HepG2 (cell line): ENCODE data around the gene CBX2. TPM values are rescaled to one million over a fixed set of nuclear protein-coding genes. Genes with fewer than 3 reads are reported as not detected.

Source experiments
- BRD4 ChIP-seq: sonication (generic); formaldehyde crosslinking; IDR thresholded peaks from 2 replicates; pipeline ENCODE4 v1.4.0; 2020; ENCODE audit warnings: missing genetic modification reagents
- ESRRA ChIP-seq: sonication (generic); formaldehyde crosslinking; IDR thresholded peaks from 2 replicates; pipeline ENCODE4 v1.5.1; 2020; ENCODE audit warnings: mild to moderate bottlenecking, low read depth, missing genetic modification reagents
- HOXA3 ChIP-seq: sonication (generic); formaldehyde crosslinking; IDR thresholded peaks from 2 replicates; pipeline ENCODE4 v1.5.0; 2020; ENCODE audit warnings: missing genetic modification reagents
- HOXA5 ChIP-seq: sonication (generic); formaldehyde crosslinking; IDR thresholded peaks from 2 replicates; pipeline ENCODE4 v1.4.0; 2020; ENCODE audit warnings: missing genetic modification reagents
- IRF2 ChIP-seq: IDR thresholded peaks from 2 replicates; pipeline ENCODE4 v1.6.1; 2018; ENCODE audit warnings: missing genetic modification reagents, missing compliant biosample characterization
- JARID2 ChIP-seq: sonication (generic); formaldehyde crosslinking; IDR thresholded peaks from 2 replicates; pipeline ENCODE4 v1.8.1; 2023; ENCODE audit warnings: missing genetic modification reagents, inconsistent platforms; ENCODE audit not compliant: insufficient replicate concordance
- KDM6A ChIP-seq: IDR thresholded peaks from 2 replicates; pipeline ENCODE4 v1.6.1; 2016; ENCODE audit warnings: low read depth
- NFIC ChIP-seq: IDR thresholded peaks from 2 replicates; pipeline ENCODE4 v1.6.1; 2012; ENCODE audit warnings: mild to moderate bottlenecking, low read length, inconsistent platforms
- SAFB2 ChIP-seq: sonication (generic); formaldehyde crosslinking; IDR thresholded peaks from 2 replicates; pipeline ENCODE4 v1.5.1; 2020; ENCODE audit warnings: missing genetic modification reagents, low read depth, mild to moderate bottlenecking, borderline replicate concordance
- SALL2 ChIP-seq: sonication (generic); formaldehyde crosslinking; IDR thresholded peaks from 2 replicates; pipeline ENCODE4 v1.8.1; 2023; ENCODE audit warnings: mild to moderate bottlenecking, missing genetic modification reagents, inconsistent platforms
- SOX5 ChIP-seq: IDR thresholded peaks from 2 replicates; pipeline ENCODE4 v1.6.1; 2016; ENCODE audit warnings: borderline replicate concordance
- TARDBP ChIP-seq: sonication (generic); formaldehyde crosslinking; IDR thresholded peaks from 2 replicates; pipeline ENCODE4 v1.8.0; 2022; ENCODE audit warnings: mild to moderate bottlenecking, missing genetic modification reagents
- ZIK1 ChIP-seq: sonication (generic); formaldehyde crosslinking; IDR thresholded peaks from 2 replicates; pipeline ENCODE4 v1.5.0; 2020; ENCODE audit warnings: mild to moderate bottlenecking, low read depth, missing genetic modification reagents, borderline replicate concordance
- ZKSCAN1 ChIP-seq: fragments of 150-350 bp; IDR thresholded peaks from 2 replicates; pipeline ENCODE4 v1.6.1; 2014; ENCODE audit warnings: low read length
- ZNF256 ChIP-seq: sonication (generic); formaldehyde crosslinking; conservative IDR thresholded peaks from 2 replicates; pipeline ENCODE4 v1.4.0; 2020; ENCODE audit warnings: missing genetic modification reagents
- ZNF333 ChIP-seq: sonication (generic); formaldehyde crosslinking; IDR thresholded peaks from 2 replicates; pipeline ENCODE4 v1.4.0; 2020; ENCODE audit warnings: mild to moderate bottlenecking, missing genetic modification reagents, borderline replicate concordance
- ZNF431 ChIP-seq: sonication (generic); formaldehyde crosslinking; IDR thresholded peaks from 2 replicates; pipeline ENCODE4 v1.9.0; 2022; ENCODE audit warnings: missing genetic modification reagents, low read depth, mild to moderate bottlenecking, borderline replicate concordance
- ZNF652 ChIP-seq: IDR thresholded peaks from 2 replicates; pipeline ENCODE4 v1.6.1; 2016; ENCODE audit warnings: low read depth, borderline replicate concordance
- polyA plus RNA-seq, 8 experiments: library from polyadenylated mRNA; depleted of rRNA in 3 of 8; stranded (reverse) in 7 of 8; unstranded in 1 of 8; fragments of >200 nt; fragmentation: Illumina TruSeq in 4 of 8; extraction: Trizol in 4 of 8; gene quantifications; 2 replicates each; pipeline versions ENCODE4 v1.2.1 to v1.2.3, GENCODE V29; 2011 to 2016; ENCODE audit warnings: low read depth in 4 of 8, missing spikeins in 1 of 8, mixed read lengths in 1 of 8; ENCODE audit not compliant: insufficient read depth in 1 of 8
- total RNA-seq, 5 experiments: library from RNA; depleted of rRNA; stranded (reverse); fragments of >200 nt; fragmentation: Illumina TruSeq; extraction: Trizol; gene quantifications; 2 replicates each; pipeline ENCODE4 v1.2.3, GENCODE V29; 2016; ENCODE audit warnings: low read depth in 1 of 5
- TF ChIP-seq, protein P1 (sequence below): sonication (generic); formaldehyde crosslinking; IDR thresholded peaks from 2 replicates; pipeline ENCODE4 v1.4.0; 2020; ENCODE audit warnings: missing genetic modification reagents
- TF ChIP-seq, protein P2 (sequence below): sonication (generic); formaldehyde crosslinking; IDR thresholded peaks from 2 replicates; pipeline ENCODE4 v1.4.0; 2020; ENCODE audit warnings: missing genetic modification reagents, borderline replicate concordance
- TF ChIP-seq, protein P3 (sequence below): sonication (generic); formaldehyde crosslinking; IDR thresholded peaks from 2 replicates; pipeline ENCODE4 v1.8.0; 2022; ENCODE audit warnings: missing genetic modification reagents, mild to moderate bottlenecking, borderline replicate concordance
- TF ChIP-seq, protein P4 (sequence below): sonication (generic); formaldehyde crosslinking; IDR thresholded peaks from 2 replicates; pipeline ENCODE4 v1.5.0; 2020; ENCODE audit warnings: missing genetic modification reagents

CBX2 gene
- total and polyA plus RNA-seq, 2 of the 13 experiments (the other 11 are each of a cell fraction or from before 2014, with no cell fraction given): 14.5 to 31.1 TPM

DNA sequence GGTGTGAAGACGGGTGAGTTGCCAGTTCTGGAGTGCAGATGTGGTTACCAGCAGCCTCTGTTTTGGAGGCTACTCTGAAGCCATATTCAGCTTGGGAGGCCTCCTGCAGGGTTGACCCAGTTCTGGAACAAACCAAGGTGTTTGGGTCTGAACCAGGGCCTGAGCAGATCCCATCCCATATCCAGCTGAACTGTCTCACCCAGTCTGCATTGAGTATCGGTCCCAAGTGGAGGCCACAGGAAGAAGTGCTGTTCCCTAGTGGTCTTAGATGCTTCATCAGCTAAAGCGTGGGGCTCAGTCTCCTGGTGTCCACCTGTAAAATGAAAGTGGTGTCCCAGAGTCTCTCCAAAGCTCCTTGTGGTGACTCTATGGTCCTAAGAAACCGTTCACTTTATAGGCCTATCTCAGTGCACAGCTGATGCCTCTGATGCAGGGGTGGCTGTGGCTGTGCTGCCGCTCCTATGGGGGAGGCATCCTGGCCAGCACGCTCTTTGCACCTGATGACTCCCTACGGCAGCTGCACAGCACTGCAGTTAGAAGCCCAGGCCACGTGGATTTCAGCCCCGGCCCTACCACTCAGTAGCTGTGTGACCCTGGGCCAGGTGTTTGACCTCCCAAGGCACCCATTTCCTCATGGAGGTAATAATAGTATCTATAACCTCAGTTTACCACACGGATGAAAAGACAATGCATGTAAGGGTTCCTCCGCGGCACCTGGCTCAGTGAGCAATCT is 40.2 kb downstream of the CBX2 start (continued):
- TF ChIP-seq ZIK1 (CRISPR knock-in tag) (no peak), HOXA3 (CRISPR knock-in tag) (peak; percentile 59; the same call in 1 of the 2 replicates), KDM6A (CRISPR knock-in tag) (no peak), ZNF431 (CRISPR knock-in tag) (no peak), JARID2 (CRISPR knock-in tag) (no peak), SOX5 (no peak; the same call in none of the 2 replicates), BRD4 (CRISPR knock-in tag) (no peak), ZKSCAN1 (no peak), HOXA5 (CRISPR knock-in tag) (no peak), NFIC (no peak), ZNF333 (no peak), SAFB2 (CRISPR knock-in tag) (peak; percentile 26; the same call in 1 of the 2 replicates), ZNF256 (no peak), TARDBP (CRISPR knock-in tag) (0 out of 2 replicates have a peak, but pooled peaks have one; percentile 12), IRF2 (peak; percentile 72; the same call in 1 of the 2 replicates), ZNF652 (no peak), ESRRA (CRISPR knock-in tag) (peak; percentile 26; the same call in 1 of the 2 replicates), SALL2 (CRISPR knock-in tag) (no peak)
- TF ChIP-seq, protein P1, sequence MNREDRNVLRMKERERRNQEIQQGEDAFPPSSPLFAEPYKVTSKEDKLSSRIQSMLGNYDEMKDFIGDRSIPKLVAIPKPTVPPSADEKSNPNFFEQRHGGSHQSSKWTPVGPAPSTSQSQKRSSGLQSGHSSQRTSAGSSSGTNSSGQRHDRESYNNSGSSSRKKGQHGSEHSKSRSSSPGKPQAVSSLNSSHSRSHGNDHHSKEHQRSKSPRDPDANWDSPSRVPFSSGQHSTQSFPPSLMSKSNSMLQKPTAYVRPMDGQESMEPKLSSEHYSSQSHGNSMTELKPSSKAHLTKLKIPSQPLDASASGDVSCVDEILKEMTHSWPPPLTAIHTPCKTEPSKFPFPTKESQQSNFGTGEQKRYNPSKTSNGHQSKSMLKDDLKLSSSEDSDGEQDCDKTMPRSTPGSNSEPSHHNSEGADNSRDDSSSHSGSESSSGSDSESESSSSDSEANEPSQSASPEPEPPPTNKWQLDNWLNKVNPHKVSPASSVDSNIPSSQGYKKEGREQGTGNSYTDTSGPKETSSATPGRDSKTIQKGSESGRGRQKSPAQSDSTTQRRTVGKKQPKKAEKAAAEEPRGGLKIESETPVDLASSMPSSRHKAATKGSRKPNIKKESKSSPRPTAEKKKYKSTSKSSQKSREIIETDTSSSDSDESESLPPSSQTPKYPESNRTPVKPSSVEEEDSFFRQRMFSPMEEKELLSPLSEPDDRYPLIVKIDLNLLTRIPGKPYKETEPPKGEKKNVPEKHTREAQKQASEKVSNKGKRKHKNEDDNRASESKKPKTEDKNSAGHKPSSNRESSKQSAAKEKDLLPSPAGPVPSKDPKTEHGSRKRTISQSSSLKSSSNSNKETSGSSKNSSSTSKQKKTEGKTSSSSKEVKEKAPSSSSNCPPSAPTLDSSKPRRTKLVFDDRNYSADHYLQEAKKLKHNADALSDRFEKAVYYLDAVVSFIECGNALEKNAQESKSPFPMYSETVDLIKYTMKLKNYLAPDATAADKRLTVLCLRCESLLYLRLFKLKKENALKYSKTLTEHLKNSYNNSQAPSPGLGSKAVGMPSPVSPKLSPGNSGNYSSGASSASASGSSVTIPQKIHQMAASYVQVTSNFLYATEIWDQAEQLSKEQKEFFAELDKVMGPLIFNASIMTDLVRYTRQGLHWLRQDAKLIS (CRISPR knock-in tag): no peak
- TF ChIP-seq, protein P2, sequence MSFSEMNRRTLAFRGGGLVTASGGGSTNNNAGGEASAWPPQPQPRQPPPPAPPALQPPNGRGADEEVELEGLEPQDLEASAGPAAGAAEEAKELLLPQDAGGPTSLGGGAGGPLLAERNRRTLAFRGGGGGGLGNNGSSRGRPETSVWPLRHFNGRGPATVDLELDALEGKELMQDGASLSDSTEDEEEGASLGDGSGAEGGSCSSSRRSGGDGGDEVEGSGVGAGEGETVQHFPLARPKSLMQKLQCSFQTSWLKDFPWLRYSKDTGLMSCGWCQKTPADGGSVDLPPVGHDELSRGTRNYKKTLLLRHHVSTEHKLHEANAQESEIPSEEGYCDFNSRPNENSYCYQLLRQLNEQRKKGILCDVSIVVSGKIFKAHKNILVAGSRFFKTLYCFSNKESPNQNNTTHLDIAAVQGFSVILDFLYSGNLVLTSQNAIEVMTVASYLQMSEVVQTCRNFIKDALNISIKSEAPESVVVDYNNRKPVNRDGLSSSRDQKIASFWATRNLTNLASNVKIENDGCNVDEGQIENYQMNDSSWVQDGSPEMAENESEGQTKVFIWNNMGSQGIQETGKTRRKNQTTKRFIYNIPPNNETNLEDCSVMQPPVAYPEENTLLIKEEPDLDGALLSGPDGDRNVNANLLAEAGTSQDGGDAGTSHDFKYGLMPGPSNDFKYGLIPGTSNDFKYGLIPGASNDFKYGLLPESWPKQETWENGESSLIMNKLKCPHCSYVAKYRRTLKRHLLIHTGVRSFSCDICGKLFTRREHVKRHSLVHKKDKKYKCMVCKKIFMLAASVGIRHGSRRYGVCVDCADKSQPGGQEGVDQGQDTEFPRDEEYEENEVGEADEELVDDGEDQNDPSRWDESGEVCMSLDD (CRISPR knock-in tag): no peak
- TF ChIP-seq, protein P3, sequence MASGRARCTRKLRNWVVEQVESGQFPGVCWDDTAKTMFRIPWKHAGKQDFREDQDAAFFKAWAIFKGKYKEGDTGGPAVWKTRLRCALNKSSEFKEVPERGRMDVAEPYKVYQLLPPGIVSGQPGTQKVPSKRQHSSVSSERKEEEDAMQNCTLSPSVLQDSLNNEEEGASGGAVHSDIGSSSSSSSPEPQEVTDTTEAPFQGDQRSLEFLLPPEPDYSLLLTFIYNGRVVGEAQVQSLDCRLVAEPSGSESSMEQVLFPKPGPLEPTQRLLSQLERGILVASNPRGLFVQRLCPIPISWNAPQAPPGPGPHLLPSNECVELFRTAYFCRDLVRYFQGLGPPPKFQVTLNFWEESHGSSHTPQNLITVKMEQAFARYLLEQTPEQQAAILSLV (CRISPR knock-in tag): no peak
- TF ChIP-seq, protein P4, sequence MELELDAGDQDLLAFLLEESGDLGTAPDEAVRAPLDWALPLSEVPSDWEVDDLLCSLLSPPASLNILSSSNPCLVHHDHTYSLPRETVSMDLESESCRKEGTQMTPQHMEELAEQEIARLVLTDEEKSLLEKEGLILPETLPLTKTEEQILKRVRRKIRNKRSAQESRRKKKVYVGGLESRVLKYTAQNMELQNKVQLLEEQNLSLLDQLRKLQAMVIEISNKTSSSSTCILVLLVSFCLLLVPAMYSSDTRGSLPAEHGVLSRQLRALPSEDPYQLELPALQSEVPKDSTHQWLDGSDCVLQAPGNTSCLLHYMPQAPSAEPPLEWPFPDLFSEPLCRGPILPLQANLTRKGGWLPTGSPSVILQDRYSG (CRISPR knock-in tag): no peak
